Measurements from ENCODE around the gene USP20.

DNA sequence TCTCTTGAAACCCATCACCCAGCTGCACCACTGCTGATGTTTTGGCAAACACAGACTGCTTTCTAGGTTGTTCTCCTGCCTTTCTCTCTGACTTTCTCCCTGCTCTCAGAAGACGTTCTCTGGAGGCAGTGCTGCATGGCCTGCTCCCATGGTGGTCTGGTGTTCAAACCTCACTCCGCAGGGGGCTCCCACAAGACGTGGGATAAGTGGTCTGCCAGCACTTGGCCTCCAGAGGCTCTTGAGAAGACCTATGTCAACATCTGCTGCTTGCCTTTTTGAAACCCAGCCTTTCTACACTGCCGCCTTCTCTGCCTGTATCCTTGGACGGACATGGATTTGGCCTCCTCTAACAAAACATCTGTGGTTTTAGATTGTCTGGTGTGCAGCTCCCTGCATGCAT, 16.6 kb downstream of the USP20 start:
- TF ChIP-seq, protein P1, sequence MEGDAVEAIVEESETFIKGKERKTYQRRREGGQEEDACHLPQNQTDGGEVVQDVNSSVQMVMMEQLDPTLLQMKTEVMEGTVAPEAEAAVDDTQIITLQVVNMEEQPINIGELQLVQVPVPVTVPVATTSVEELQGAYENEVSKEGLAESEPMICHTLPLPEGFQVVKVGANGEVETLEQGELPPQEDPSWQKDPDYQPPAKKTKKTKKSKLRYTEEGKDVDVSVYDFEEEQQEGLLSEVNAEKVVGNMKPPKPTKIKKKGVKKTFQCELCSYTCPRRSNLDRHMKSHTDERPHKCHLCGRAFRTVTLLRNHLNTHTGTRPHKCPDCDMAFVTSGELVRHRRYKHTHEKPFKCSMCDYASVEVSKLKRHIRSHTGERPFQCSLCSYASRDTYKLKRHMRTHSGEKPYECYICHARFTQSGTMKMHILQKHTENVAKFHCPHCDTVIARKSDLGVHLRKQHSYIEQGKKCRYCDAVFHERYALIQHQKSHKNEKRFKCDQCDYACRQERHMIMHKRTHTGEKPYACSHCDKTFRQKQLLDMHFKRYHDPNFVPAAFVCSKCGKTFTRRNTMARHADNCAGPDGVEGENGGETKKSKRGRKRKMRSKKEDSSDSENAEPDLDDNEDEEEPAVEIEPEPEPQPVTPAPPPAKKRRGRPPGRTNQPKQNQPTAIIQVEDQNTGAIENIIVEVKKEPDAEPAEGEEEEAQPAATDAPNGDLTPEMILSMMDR (IDR thresholded peaks at IDR 0.05; ENCODE audit: low read length): no peak
- no peak for TF ChIP-seq EZH2 (IDR thresholded peaks at IDR 0.05; ENCODE audit: borderline replicate concordance, low read length)

Measured in OCI-LY1 (cell line).